Measurements from ENCODE around the gene ANKRD44.

GRCh38 chr2:197270601-197271000, 40.0 kb downstream of the ANKRD44 start:
- no peak for TF ChIP-seq CTCF (IDR thresholded peaks at IDR 0.05 in 4 of 5, conservative IDR thresholded peaks at IDR 0.05 in 1 of 5)
- no peak for TF ChIP-seq POLR2A (IDR thresholded peaks at IDR 0.05)

Measured in gastrocnemius medialis (tissue), 4 donors.